Activated T-cell treated with anti-CD3 and anti-CD28 coated beads for 4 hours (primary cell): ENCODE data around the gene TRIM34.
"Not testable (repeated sequence)": the region's sequence is repeated elsewhere in the genome, so short reads cannot be mapped to it uniquely, and the experiment has no call there.

ENCODE experiments used
- DNase-seq: peaks from one replicate; pipeline ENCODE4 v3.0.0-alpha.2; 2020

TRIM34 gene

DNA sequence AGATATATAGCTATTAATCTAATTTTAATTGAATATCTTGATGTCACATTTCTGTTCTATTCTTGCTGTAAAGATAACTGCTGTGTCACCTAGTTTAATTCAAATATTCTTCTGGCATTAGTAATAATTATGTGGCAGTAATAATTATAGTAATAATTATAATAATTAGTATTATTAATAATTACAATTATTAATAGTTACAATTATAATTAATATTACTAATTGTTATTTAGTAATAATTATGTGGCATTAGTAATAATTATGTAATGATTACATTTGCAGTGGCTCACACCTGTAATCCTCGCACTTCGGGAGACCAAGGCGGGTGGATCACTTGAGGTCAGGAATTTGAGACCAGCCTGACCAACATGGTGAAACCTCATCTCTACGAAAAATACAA is 61.6 kb downstream of the TRIM34 start:
- DNase-seq = no peak

DNA sequence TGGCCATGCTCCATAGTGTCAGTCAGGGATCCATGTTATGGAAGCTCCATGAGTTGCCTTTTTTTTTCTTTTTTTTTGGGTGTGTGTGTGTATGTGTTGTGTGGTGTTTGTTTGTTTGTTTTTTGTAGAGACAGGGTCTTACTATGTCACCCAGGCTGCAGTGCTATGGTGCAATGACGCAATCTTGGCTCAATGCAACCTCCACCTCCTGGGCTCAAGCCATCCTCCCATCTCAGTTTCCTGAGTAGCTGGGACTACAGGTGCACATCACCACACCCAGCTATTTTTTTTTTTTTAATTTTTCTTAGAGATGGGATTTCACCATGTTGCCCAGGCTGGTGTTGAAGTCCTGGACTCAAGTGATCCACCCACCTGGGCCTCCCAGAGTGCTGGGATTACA is 63.7 kb downstream of the TRIM34 start:
- no peak for DNase-seq

DNA sequence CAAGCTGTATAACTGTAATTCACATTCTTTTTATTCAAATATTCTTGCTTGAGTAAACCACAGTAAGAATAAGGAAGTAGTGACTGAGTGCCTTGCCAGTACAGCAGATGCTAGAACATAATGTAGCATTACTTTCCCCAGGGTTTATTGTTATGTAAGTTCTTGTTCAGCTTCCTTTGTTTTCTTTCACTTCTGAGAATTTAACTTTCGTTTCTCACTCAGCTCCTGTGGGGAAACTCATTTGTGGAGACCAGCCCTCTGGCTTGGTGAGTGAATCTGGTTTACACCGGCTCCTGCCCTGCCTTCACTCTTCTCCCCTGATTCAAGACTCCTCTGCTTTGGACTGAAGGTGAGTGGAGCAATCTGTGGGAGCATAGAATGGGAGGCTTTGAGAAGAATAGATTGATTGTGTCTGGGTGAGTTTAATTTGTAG is 64.8 kb downstream of the TRIM34 start, which contains the start of gene TRIM22:
Gene TRIM22, plus strand, starts transcription at position 240 of the 433 bp plus-strand sequence. CDS start 6,443 bp downstream, outside the sequence.
- DNase-seq = peak; percentile 28

DNA sequence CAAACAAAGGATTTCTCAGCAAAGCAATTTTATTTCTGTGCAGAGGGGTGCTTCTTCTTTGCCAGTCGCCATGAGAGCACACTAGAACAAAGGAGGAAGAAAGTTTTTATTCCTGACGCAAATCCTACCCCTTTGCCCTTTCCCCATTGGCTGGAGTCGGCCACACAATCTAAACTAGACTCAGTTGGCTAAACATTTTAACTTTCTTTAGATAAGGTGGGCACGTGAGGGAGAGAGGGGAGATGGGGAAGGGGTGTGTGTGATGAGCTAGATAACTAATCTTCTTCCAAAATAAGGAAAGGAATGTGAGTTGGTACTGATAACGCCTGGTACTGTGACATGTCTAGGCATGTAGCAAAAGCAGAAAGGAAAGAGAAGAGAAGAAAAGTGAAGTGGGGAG is 65.4 kb downstream of the TRIM34 start:
- no peak for DNase-seq

DNA sequence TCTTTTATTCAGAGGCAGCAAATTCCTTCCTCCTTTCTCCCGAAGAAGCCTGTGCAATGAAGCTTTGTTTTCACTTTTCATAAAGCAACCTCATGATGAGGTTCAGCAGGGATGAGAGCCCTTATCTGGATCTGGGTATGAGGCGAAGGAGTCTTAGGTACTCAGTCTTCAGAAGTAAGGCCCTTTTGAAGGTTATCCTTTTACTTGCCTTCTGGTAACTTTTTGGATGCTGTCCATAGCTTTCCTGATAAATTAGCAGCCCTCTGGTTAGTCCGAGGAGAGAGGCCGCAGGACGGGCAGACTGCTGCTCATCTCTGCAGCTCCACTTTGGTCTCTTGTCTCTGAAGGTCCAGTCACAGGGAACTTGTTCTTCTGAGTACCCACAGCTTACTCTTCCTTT is 65.9 kb downstream of the TRIM34 start:
- DNase-seq = no peak

DNA sequence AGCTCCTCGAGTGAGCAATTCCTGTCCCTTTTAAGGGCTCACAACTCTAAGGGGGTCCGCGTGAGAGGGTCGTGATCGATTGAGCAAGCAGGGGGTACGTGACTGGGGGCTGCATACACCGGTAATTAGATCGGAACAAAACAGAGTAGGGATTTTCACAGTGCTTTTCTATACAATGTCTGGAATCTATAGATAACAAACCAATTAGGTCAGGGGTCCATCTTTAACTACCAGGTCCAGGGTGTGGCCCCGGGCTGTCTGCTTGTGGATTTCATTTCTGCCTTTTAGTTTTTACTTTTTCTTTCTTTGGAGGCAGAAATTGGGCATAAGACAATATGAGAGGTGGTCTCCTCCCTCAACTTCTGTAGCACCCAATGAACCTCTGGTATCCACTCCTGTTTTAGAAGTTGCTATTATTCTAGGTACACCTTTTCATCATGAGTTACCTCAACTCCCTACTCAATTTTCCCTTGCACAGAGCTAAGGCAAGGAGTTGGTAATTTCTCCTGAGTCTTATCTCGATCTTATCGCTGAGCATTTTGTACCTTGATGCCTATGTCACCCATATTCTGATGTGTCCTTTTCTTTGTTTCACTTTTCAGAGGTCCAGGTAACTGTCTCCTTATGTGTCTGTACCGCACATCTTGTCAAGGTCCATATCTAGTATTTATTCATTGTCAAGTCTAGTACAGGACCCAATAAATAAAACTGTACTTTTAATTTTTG is 66.6 kb downstream of the TRIM34 start:
- DNase-seq = not testable (repeated sequence)

DNA sequence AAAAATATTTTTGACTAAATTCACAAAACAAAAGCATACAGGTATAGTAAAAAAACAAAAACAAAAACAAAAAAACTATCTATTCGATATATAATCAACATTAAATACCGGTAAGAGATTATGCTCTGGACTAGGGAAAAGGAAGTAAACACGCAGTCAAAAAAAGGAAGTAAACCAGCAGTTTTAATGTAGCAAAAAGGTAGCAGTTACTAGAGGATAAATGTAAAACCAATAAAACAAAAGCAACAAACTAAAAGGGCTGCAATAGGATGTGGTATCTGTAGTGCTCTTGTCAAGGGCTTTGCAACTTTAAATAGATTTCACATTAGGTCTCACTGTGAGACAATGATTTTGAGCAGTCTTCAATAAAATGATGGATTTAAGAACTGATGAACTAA is 67.2 kb downstream of the TRIM34 start:
- no peak for DNase-seq
